ENCODE results near the gene INPP4B.
A peak's percentile ranks its signal among the peaks of the same experiment; 100 is the strongest.

The INPP4B gene

DNA sequence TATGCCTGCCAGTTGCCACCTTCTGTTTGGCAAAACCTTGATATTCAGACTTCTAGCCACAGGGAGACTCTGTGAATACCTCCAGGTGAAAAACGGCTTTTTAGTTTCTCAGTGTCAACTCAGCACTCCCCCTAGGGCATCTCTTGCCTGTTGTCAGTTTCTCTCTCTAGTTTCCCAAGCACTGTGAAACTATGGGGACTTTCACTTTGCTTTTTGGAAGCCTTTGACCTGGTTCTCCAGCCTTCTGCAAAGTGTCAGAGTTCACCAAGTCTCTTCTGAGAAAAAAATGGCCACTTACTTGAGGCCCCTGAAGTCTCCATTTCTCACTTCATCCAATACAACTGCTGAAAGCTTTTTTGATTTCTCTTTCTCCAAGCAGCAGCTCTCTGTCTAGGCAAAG lies 521.5 kb downstream of the INPP4B start:
- no peak for DNase-seq

DNA sequence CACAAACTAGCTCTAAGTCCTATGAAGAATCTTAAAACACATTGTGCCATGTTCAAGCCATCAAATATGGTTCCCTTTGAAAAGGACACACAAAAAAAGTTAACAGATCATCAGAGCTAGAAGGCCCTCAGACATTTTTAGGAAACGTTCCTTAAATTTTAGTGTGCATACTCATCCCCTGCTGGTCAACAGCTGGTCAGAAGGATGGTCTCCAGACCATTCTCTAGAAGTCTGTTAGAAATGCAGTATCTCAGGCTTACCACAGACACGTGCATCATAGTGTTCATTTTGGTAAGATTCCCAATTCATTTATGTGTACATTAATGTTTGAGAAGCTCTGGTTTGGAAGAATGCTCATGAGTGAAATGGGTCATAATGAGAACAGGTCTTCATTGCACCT lies 523.1 kb downstream of the INPP4B start:
- no peak for DNase-seq

DNA sequence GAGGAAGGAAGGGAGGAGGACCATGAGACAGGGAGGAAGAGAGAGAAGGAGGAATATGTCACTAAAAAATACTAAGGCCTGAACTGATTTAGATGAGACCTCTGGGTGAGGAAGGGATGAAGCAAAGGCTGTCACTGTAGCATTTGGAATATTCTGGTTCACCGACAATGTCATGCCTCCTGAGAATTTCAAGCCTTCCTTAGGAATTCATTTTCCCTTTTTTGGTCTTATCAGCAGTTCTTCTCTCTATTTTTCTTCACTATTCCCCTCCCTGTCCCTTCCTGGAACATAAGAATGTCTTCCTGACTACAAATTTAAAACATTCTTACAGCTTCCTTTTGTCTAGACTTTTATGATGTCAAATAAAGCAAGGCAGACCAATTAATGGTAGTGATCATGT lies 527.8 kb downstream of the INPP4B start:
- DNase-seq = no peak

DNA sequence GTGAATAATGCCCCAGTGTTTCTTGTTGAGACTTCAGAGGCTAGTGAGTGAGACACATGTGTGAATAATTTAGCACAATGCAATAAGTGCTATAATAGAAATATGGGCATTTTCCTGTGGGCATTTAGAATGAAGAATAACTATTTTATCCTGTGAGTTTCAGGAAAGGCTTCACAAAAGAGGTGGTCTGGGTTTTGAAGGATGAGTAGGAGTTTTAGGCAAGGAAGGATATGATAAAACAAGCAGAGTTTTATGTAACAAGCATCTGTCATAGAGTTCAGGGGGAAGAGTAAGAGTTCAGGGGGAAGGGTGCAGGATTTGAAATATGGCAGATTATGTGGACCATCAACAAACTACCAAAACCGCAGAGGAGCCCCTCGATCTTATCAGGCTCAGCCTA lies 529.2 kb downstream of the INPP4B start:
- no peak for DNase-seq

DNA sequence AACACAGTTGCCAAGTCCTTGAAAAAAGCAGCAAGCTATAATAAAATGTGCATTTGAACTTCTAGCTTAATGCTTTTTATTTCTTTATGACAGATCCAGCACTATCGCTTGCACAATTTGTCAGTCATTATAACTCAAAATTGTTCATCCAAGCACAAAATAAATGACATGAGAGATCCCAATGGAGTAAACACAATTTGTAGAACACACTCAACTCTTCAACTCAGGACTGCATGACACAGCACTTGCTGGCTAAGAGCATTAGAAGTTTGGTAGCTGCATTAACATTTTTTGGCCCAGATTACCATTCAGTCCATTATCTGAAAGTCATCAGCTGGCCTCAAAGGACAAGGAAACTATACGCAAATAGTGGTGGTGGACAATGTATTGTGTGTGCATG lies 530.1 kb downstream of the INPP4B start:
- DNase-seq = no peak

DNA sequence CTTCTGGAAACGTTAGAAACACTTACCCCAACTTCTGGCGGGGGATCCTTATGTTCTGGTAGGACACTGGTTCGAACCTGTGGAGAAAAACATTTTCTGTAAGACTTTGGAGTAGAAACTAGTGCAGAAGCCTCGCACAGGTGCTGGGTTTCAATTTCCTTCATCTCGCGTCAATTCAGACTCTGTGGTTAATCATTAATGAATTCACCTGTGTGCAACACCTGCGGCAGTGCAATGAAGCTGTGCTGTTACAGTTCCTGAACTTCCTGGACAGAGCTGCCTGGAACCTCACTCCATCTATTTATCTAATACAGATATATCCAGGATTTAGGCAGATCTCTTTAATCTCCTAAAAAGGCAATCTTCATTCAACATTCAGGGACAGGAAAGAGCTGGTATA lies 531.4 kb downstream of the INPP4B start:
- DNase-seq = no peak

DNA sequence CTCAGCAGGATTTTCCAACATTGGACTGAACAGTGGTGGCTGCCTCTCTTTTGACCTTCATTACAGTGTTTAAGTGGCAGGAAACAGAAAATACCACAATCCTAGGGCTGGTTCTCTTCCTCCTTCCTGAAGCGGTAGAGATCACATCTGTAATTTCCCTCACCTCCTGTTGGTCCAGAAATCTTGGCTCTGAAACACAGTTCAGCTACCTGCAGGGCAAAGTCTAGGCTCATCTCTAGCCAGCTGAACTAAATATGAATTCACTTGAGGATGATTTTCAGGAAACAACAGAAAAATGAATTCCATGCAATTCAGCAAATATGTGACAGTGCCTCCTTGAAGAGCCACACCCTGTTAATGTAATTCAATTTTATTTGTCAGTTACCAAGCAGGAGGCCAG lies 531.9 kb downstream of the INPP4B start:
- no peak for DNase-seq

DNA sequence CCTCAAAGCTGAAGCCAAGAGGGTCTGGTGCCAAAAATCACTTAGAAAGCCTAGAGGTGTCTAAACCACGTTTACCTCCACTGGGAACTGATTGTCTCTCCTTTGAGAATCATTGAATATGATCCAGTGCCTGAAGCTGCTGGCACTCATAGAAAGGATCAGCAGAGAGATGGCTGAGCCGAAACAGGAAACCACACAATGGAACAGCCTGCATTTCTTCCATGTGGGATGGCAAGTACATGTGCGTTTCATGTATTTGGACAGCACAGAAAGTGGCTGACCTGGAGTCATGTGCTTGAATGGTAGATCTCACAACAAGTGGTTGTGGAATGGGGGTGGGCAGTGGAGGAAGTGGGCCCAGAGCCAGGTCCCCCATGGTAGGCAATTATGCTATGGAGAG lies 533.7 kb downstream of the INPP4B start:
- no peak for DNase-seq

DNA sequence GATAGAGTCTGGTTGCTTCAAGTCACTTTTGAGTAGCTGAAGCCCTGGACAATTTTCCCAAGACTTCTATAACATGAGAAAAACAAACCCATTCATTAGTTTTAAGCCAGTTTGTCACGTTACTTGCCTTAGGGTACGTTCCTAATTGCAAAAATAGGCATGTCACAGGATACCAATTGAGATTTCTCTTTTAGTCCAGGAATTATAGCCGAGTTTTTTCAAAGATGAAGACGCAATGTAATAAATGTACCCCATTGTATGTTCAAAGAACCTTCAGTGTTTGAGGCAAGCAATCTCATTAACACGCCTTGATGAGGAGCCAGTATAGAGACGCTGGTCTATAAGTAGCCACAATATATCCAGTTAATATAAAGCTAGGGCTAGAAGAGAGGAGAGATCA lies 534.2 kb downstream of the INPP4B start:
- DNase-seq = no peak

DNA sequence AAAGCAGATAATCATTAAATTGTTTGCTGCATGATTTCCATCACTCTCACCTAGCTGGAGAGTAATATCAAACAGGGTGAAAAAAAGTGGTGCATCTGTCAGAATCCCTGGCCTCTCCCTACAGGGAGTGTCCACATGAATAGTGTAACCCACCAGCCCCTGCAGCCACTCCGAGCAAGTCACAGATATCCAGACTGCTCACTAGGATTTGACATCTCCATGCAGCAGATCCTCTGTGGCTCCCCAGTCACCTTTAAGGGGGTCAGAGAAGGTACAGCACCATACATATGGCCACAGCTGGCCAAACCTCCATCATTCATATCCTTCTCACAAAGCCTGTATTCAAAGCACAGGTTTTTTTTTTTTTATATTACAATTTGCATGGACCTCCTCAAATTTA lies 536.3 kb downstream of the INPP4B start:
- no peak for DNase-seq

DNA sequence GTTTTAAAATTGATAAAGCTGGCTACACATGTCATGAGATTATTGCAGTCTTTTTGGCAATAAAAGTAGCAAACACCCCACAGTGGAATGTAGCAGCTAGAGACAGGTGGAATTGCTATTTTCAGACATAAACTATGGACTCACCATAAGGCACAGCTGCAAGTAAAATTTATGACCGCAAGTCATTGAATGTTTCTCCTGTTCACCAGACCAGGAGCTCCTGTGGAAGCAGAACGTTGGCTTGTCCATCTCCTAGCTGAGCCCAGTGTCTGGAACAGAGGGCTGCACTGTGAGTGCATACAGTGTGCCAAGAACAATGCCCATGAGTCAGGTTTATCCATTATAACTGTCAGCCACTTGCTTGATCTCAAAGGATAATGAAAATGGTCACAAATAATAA lies 538.2 kb downstream of the INPP4B start:
- no peak for DNase-seq

DNA sequence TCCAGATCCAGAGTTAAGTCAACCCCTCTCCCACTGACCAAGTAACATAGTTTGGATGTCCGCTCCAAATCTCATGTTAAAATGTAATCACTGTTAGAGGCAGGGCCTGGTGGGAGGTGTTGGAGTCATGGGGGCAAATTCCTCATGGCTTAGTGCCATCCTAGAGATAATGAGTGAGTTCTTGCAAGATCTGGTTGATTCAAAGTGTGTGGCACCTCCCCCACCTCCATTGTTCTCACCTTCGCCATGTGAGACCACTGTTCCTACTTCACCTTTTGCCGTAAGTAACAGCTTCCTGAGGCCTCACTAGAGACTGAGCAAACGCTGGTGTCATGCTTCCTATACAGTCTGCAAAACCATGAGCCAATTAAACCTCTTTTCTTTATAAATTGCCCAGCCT lies 548.8 kb downstream of the INPP4B start:
- DNase-seq = no peak

DNA sequence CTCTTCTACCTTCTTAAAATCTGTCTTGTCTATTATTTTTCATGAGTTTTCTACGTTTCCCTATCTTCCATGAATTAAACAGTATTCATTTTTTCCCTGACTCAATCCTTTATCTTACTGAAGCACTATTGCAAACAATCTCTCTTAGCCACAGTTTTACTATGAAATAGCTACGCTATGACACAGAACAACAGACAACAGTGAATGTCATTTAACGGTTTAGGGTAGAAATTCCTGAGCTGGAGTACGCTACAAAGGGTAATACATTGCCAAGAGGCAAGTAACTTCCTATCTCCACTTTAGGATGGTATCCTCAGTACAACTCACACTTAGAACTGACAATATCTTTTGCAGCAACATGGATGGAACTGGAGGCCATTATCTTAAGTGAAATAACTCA lies 552.6 kb downstream of the INPP4B start:
- DNase-seq = no peak

DNA sequence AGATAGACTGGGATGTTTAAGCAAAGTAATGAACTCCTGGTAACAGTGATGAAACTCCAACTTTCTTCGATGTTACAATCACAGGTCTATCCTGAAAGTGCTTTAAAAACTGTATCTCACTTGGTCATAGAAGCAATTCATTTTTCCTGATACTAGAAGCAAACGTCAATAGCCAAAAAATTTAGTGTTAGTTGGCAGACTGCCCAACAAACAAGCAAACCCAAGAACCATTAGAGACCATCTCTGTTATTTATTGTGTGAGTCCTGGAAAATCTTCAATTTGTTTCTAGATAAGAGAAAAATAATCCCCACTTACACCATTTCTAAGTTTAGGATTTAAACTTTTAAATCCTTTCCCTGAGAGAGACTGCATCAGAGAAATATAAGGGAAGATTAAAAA lies 553.9 kb downstream of the INPP4B start:
- DNase-seq = no peak

DNA sequence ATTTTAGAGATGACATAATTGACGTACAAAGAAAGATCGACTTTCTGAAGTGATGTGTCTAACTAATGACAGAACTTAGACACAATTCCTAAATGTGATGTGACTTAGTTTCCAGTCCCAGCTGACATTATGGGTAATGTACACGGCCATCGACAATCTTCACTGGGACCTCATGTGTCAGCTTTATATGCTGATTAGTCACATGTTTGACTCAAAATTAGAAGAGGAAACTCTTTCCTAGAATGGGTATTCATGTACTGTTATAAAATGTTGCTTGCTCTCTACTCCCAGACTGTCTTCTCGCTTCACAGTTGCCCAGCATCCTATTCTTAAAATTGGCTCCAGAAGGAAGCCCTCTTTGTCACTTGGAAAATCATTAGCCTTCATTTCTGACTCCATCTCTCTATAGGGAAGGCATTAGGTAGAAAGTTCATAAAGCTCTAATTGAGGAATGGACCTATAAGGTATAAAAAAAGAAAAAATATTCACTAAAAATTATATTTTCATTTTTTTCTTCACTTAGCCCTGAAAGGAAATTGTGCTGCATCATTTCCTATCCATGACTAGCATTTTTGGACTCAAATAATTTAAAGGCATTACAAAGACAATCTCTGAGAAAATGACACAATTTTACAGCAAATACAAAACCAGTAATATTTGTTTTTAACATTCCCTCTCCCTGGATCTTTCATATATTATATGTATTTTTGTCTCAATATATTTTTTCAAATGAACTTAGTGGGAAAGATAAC lies 554.6 kb downstream of the INPP4B start:
- no peak for DNase-seq

DNA sequence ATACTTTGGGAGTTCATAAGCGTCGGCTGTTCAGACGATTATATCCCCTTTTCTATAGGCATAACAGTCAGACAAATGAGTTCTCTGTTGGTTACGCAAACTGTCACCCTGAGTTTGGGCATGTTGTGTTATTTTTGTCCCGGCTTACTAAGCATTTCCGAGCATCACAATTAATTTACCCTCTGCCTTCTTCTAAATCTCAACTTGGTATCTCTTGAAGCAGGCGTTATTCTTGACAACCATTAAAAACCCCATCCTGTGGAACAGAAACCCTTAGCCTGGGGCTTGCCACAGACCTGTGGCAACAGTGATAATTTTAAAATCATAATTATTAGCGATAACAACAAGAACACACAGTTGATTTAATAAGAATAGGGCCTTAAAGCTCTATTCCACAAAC lies 558.7 kb downstream of the INPP4B start:
- no peak for DNase-seq

DNA sequence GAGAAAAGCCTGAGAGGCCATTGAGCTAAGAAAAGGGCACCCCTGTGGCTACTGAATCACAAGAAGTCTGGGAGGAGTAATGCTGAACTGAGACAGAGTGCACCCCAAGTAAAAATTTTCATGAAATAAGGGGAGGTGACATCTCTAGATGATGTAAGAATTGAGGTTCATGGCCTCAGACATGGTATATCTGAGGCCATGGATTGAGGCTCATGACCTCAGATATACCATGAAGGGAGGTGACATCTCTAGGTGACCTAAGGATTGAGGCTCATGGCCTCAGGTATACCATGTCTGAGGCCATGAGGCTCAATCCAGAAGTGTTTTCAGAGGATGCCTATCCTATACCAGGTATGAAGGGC lies 560.9 kb downstream of the INPP4B start:
- DNase-seq = no peak

DNA sequence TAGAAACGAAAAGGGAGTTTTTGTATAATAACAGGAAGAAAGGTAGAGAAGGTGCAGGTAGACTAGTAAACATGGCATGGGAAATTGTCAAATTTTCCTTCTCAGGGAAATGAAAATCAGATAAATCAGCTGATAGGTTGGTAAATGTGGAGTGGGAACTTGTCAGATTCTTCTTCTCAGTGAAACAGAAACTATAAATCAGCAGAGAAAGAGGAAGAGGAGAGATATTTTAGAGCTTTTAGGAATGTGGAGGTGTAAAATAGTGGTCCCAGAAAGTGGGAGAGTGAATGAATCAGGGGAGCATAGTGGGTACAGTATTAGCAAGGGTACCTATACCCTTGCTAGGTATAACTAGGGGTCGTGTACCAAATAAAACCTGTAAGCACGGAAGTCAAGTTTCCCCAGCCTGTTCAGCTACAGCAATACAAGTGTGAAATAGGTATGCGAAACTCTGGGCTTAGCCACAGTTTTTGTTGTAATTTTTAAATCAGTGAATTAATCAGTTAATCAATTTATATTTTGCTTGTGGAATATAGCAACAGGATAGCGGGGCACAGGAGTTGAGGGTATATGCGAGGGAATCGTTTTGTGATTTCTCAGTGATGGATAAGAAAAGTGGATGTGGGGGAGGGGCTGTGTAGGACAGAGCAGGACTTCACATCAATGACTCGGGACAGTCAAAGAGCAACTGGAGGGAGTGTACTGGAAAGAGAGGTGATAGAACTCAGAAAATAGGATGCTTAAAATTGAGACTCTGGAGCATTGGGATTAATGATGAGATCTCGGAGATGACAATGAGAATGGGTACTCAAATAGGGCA lies 561.5 kb downstream of the INPP4B start:
- no peak for DNase-seq

DNA sequence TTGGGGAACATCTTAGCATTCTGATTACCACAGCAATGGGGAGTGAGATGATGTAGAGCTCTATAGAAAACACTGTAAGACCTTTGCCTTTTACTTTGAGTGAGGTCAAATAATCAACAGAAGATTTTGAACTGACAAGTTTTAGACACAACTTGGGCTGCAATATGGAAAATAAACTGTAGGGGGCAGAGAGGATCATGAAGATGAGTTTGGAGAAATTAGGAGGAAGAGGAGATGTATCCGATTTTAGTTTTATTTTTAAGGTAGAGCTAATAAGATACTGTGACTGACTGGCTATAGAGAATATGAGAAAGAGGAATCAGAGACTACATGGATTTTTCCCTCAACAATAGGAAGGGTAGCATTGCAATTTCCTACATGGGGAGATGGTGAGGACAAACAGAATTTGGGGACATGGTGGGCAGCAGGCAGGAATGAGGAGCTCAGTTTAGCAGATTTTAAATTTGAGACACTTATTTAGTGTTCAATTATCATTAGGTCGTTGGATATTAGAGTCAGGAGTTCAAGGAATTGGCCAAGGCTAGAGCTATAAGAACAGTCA lies 563.1 kb downstream of the INPP4B start:
- DNase-seq = peak in 1 of 2 donors; percentile 59

DNA sequence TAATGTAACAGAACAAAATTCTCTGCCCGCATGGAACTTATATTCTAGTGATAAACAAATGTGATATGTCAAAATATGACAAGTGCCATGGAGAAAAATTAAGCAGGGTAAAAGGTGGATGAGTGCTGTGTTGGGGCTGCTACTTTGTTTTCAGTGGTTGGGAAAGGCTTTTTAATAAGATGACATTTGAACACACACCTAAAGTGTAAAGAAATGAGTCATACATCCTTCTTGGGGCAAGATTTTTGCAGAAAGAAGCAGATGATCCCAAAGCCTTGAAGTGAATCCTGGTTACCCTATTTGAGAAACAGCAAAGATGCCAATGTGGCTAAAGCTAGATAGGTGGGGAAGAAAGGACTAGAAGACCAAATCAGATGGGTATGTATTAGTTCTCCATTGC lies 564.1 kb downstream of the INPP4B start:
- no peak for DNase-seq

DNA sequence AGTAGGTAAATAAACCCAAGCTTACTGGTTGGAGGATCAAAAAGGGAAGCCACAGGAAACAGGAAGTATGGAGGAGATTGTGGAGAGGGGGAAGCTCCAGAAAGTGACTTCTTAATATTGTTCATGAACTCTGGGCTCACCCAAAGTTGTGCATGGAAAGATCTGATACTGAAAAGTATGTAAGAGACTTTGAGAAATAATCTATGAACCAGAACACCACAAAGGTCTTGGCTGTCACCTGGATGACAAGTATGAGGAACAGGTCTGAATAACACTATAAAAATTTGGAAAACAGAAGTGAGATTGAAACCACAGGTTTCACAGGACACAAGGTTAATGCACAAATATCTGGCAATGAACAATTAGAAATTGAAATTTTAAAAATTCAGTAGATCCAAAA lies 567.4 kb downstream of the INPP4B start:
- DNase-seq = no peak

DNA sequence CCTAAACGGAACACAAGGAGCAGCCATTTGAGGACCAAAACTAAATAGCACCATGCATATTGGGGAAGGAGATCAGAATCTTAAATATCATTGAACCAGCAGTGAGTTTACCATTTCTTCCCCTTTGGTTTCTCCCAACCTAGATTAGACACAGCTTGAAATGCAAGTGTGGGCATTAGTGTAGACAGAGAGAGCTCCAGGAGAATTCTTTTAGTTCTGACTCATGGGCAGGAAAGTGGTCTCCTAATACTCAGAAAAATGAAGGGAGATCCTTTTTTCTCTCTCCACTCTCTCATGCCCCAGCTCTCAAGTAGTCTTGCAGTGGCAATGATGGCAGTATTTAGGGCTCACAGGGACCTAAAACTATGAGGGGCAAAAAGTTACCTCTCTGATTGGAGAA lies 567.9 kb downstream of the INPP4B start:
- DNase-seq = no peak

DNA sequence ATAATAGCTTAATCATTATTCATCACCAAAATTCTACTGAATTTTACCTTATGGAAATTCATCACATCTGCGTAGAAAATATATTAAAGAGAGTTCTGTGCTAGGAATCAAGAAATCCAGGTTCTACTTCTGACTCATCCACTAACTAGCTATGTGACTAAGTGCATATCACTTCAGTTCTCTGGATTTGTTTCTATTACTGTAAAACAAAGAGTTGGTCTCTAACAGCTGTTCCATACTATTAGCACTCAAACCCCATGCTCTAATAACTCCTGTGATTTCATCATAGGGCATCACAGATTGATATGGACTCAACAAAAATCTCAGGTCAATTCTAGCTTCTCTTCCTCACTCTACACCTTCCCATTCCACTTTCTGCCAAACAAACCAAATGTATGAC lies 572.0 kb downstream of the INPP4B start:
- no peak for DNase-seq

DNA sequence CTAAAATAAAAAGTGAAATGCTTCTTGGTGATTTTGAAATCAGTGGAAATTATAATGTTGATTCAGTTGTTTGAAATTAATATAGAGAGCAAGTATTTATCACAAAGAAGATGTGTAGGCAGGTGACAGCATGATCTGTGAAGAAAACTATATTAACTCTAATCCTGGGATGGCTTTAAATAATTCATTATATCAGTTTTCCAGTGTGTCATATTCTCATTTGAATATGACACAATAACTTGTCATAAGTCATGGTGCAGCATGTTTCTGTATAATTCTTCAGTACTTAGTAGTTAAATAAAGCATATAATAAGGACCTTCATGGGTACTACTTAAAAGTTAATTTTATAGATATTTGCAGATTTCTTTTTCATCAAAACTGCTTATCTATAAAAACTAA lies 573.6 kb downstream of the INPP4B start:
- no peak for DNase-seq

All from inflammatory macrophage treated with lipopolysaccharide for 1 hour (primary cell).